GM12878 (cell line): Measurements from ENCODE around the gene REPIN1. TPM values are rescaled to one million over a fixed set of nuclear protein-coding genes. Genes with fewer than 3 reads are reported as not detected.

Experiments used
- ATAC-seq: fragments of 200-7000 bp; cut with Tn5 transposase; 3 replicates; pipeline ENCODE4 v1.9.1; 2020; ENCODE audit warnings: mild to moderate bottlenecking, moderate library complexity
- BruUV-seq: library from RNA; stranded (reverse); fragments of 400-500 nt; replicated peaks from 2 replicates; lab custom pipeline; 2021; lab: Mats Ljungman, UMichigan
- CTCF ChIA-PET: fragments of 300-600 bp; sonication (Branson Sonifier 250); formaldehyde crosslinking; extraction: SDS; loops from one replicate; lab custom pipeline; 2021; ENCODE audit warnings: inconsistent platforms; lab: Yijun Ruan, JAX
- POLR2A ChIA-PET: fragments of 350-600 bp; formaldehyde crosslinking; extraction: SDS; loops from one replicate; lab custom pipeline; 2021; ENCODE audit warnings: inconsistent platforms; lab: Charles Lee
- RAD21 ChIA-PET: fragments of 300-600 bp; sonication (Branson Sonifier 250); formaldehyde crosslinking; loops from one replicate; lab custom pipeline; 2023; ENCODE audit warnings: antibody characterized with exemption; ENCODE audit not compliant: unreplicated experiment; lab: Charles Lee
- SMC1A ChIA-PET: fragments of 300-600 bp; sonication (Branson Sonifier 250); formaldehyde crosslinking; loops from one replicate; lab custom pipeline; 2023; ENCODE audit not compliant: unreplicated experiment, uncharacterized antibody; lab: Charles Lee
- DNase-seq: peaks from one replicate; pipeline ENCODE4 v3.0.0-alpha.2; 2011; ENCODE audit warnings: low read depth, low spot score
- FAIRE-seq: peaks from 3 replicates; lab custom pipeline; 2011; peaks lifted over from hg19 to GRCh38; lab: Jason Lieb, UNC
- H2AFZ ChIP-seq: 2 replicates; pipeline ENCODE4 v1.6.0; 2011; ENCODE audit warnings: low read depth, low read length, control low read depth; ENCODE audit not compliant: control insufficient read depth
- H3K27ac ChIP-seq: 2 replicates; pipeline ENCODE4 v1.5.1; 2011; ENCODE audit warnings: control low read depth; ENCODE audit not compliant: control insufficient read depth, insufficient read depth
- H3K27me3 ChIP-seq, 2 experiments: replicated peaks in 1 of 2; 2 replicates each; pipeline versions ENCODE4 v1.6.0 to v1.6.1; 2011; ENCODE audit warnings: low read length in 1 of 2; ENCODE audit not compliant: control insufficient read depth in 2 of 2, insufficient read depth in 2 of 2
- H3K36me3 ChIP-seq, 2 experiments: 2 replicates each; pipeline ENCODE4 v1.5.1; 2011; ENCODE audit warnings: low read length in 1 of 2; ENCODE audit not compliant: control insufficient read depth in 2 of 2, insufficient read depth in 2 of 2
- H3K4me1 ChIP-seq: 2 replicates; pipeline ENCODE4 v1.6.1; 2011; ENCODE audit warnings: mild to moderate bottlenecking, low read length, moderate library complexity, mixed read lengths; ENCODE audit not compliant: control insufficient read depth, insufficient read depth
- H3K4me2 ChIP-seq: 2 replicates; pipeline ENCODE4 v1.6.0; 2011; ENCODE audit warnings: control low read depth; ENCODE audit not compliant: control insufficient read depth, insufficient read depth
- H3K4me3 ChIP-seq: fragments of 200-600 bp; sonication (generic); 2 replicates; pipeline ENCODE4 v1.5.1; 2016
- H3K79me2 ChIP-seq: 2 replicates; pipeline ENCODE4 v1.6.0; 2011; ENCODE audit warnings: low read length; ENCODE audit not compliant: control insufficient read depth, insufficient read depth
- H3K9ac ChIP-seq: 2 replicates; pipeline ENCODE4 v1.8.0; 2011; ENCODE audit warnings: low read length, control low read depth, mixed read lengths; ENCODE audit not compliant: control insufficient read depth, insufficient read depth
- H3K9me3 ChIP-seq: replicated peaks from 3 replicates; pipeline ENCODE4 v1.5.1; 2011; ENCODE audit warnings: mild to moderate bottlenecking, low read length; ENCODE audit not compliant: control insufficient read depth, insufficient read depth
- H4K20me1 ChIP-seq: 2 replicates; pipeline ENCODE4 v1.6.0; 2011; ENCODE audit not compliant: control insufficient read depth, insufficient read depth
- CUX1 ChIP-seq: IDR thresholded peaks from 2 replicates; pipeline ENCODE4 v1.6.1; 2012; ENCODE audit warnings: improper control_type of control experiment, low read depth, low read length; ENCODE audit not compliant: insufficient replicate concordance
- FOS ChIP-seq: IDR thresholded peaks from 3 replicates; pipeline ENCODE4 v1.6.1; 2011; ENCODE audit warnings: borderline replicate concordance; ENCODE audit not compliant: insufficient read length; ENCODE audit errors: extremely low read depth
- HDAC2 ChIP-seq: fragments of 200-600 bp; sonication (generic); IDR thresholded peaks from 2 replicates; pipeline ENCODE4 v1.6.1; 2017
- KDM1A ChIP-seq: fragments of 200-600 bp; sonication (generic); IDR thresholded peaks from 2 replicates; pipeline ENCODE4 v1.6.1; 2016; ENCODE audit warnings: borderline replicate concordance
- MEF2A ChIP-seq: IDR thresholded peaks from 2 replicates; pipeline ENCODE4 v1.6.1; 2011; ENCODE audit warnings: low read depth, mild to moderate bottlenecking, low read length, moderate library complexity; ENCODE audit not compliant: insufficient read depth
- POLR2A ChIP-seq: IDR thresholded peaks from 2 replicates; pipeline ENCODE4 v1.6.1; 2011; ENCODE audit warnings: low read depth, mild to moderate bottlenecking, low read length
- POLR2AphosphoS5 ChIP-seq: IDR thresholded peaks from 2 replicates; pipeline ENCODE4 v1.6.1; 2011; ENCODE audit warnings: mild to moderate bottlenecking, low read length, inconsistent platforms
- SREBF2 ChIP-seq: IDR thresholded peaks from 2 replicates; pipeline ENCODE4 v1.6.1; 2012; ENCODE audit warnings: mild to moderate bottlenecking, low read length
- ZNF24 ChIP-seq: fragments of 450-650 bp; IDR thresholded peaks from 2 replicates; pipeline ENCODE4 v1.6.1; 2017; ENCODE audit warnings: antibody characterized with exemption, mild to moderate bottlenecking
- WGBS: methylation state at CpG from one replicate; pipeline ENCODE4 v1.1.6; 2016; ENCODE audit warnings: low lambda C conversion rate; ENCODE audit not compliant: insufficient replicate concordance, insufficient coverage; ENCODE audit errors: missing lambda C conversion rate; 5-methylcytosine and 5-hydroxymethylcytosine counted together
- in situ Hi-C: fragments of 300-500 bp; cut with MboI; formaldehyde crosslinking; loops from 9 replicates; pipeline ENCODE4 v1.14.3; 2018; ENCODE audit warnings: mixed read lengths
- intact Hi-C: fragments of 100-400 bp; cut with micrococcal nuclease; formaldehyde crosslinking; loops from one replicate; pipeline ENCODE4 v1.14.2; 2022; ENCODE audit not compliant: unreplicated experiment
- polyA plus RNA-seq, 11 experiments: library from polyadenylated mRNA; depleted of rRNA in 4 of 11; unstranded in 6 of 11; stranded (reverse) in 5 of 11; fragments of >200 nt; fragmentation: Nextera tagmentation in 4 of 11; fragmentation: Illumina TruSeq in 1 of 11; extraction: Ambion mirVana in 4 of 11; extraction: Trizol in 1 of 11; gene quantifications; 1 replicate in 1 of 11; 2 replicates in 10 of 11; pipeline versions ENCODE4 v1.2.1 to v1.2.3, GENCODE V29; 2011 to 2016; ENCODE audit warnings: inconsistent platforms in 2 of 11, missing spikeins in 2 of 11, low read depth in 1 of 11
- total RNA-seq, 4 experiments: library from RNA; depleted of rRNA in 3 of 4; stranded (reverse); fragments of >200 nt in 3 of 4; fragmentation: Illumina TruSeq in 1 of 4; extraction: Trizol in 1 of 4; gene quantifications; 2 replicates each; pipeline versions ENCODE4 v1.2.1 to v1.2.3, GENCODE V29; 2013 to 2021

REPIN1 gene
- total and polyA plus RNA-seq, 10 of the 15 experiments (the other 5 are each of a cell fraction or from before 2014, with no cell fraction given): 5.1 to 172 (median 76.9) TPM

DNA sequence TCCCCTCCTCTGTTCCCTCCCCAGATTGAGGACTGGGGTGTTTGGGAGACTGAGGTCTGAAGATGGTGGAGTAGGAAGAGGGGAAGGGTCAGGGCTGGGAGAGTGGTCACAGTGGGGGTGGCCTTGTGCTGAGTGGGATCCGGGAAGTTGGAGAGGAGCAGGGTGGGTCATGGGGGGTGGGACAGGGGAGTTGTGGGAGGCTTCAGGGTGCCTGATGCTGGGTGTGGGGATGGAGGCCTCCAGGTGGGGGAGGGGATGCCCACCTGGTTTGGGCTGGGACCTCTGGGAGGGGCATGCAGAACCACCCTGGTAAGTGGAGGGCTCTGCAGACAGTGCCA lies 13.1 kb downstream of the REPIN1 start:
- intact Hi-C loops: loop anchor here (2.0 kb wide), 1 partner anchor 19 kb away; no protein-coding TSS in a partner anchor
- ChIA-PET CTCF (no interaction called here), SMC1A (interaction anchor here (2.6 to 4.7 kb wide), 2 partner anchors 20 to 25 kb away, joined by 12 to 37 read pairs; a partner anchor contains a TSS), RAD21 (no interaction called here), POLR2A (interaction anchor here (1.0 kb wide), 1 partner anchor 11 kb away, joined by 5 read pairs; no protein-coding TSS in a partner anchor)
- Histone ChIP-seq H3K9me3 (no peaks in the 10 kb centered on the region), H4K20me1 (no peaks in the 10 kb centered on the region; the same call in 1 of the 2 replicates), H3K79me2 (peaks cover 58% of the 10 kb centered on the region), H3K36me3 (peaks cover 0 to 3% of the 10 kb centered on the region in 2 experiments; a peak in 3 of 4 replicates), H3K4me3 (peak overlapping the region; percentile 50; the same call in 1 of the 2 replicates), H3K4me2 (peak overlapping the region; percentile 82), H3K4me1 (peaks cover 64% of the 10 kb centered on the region), H3K27me3 (no peaks in the 10 kb centered on the region), H3K9ac (no peak overlapping the region; the same call in 1 of the 2 replicates), H3K27ac (peak overlapping the region; percentile 66), H2AFZ (no peak overlapping the region)
- no peak for TF ChIP-seq FOS
- no peak for TF ChIP-seq KDM1A
- TF ChIP-seq POLR2AphosphoS5: no peak
- no peak for TF ChIP-seq ZNF24
- TF ChIP-seq SREBF2: no peak
- no peak for TF ChIP-seq CUX1
- TF ChIP-seq MEF2A: no peak
- TF ChIP-seq HDAC2: no peak
- TF ChIP-seq POLR2A: no peak
- BruUV-seq: no TSS peak
- no peak for ATAC-seq
- no CpG with 5 or more reads among the region's 1 CpG for WGBS
- no peak for DNase-seq
- FAIRE-seq: no peak
- in situ Hi-C loops: no loop called here
